T-helper 2 cell (primary cell): ENCODE data around the gene NEDD8.
A peak's percentile ranks its signal among the peaks of the same experiment; 100 is the strongest.
"Not testable (repeated sequence)": the region's sequence is repeated elsewhere in the genome, so short reads cannot be mapped to it uniquely, and the experiment has no call there.

Experiments used
- DNase-seq, 5 experiments: peaks; one replicate each; pipeline versions ENCODE4 v3.0.0 to v3.0.0-alpha.2; 2012 to 2022

The NEDD8 gene

GRCh38 chr14:24219521-24219920 lies 12.6 kb downstream of the NEDD8 start:
- DNase-seq = no peak

- DNase-seq = no peak
Observed at GRCh38 chr14:24219080-24219479, 13.1 kb downstream of the NEDD8 start.

GRCh38 chr14:24216876-24217275 lies 15.3 kb downstream of the NEDD8 start:
- DNase-seq = not testable (repeated sequence)

- no peak for DNase-seq
Observed at GRCh38 chr14:24216345-24216699, 15.8 kb downstream of the NEDD8 start.

GRCh38 chr14:24215495-24216344 lies 16.4 kb downstream of the NEDD8 start, which contains the start of gene MDP1:
Gene MDP1, minus strand, starts transcription at chr14:24216066. Its CDS starts 111 bp downstream, at chr14:24215955.
- DNase-seq = peak; percentile 63 to 96 (median 84)

GRCh38 chr14:24213866-24214662 lies 18.1 kb downstream of the NEDD8 start:
- DNase-seq = no peak

- peak; percentile 88 to 99 (median 95) for DNase-seq
Observed at GRCh38 chr14:24212924-24213865, 19.0 kb downstream of the NEDD8 start, which contains the start of gene CHMP4A. Gene CHMP4A, minus strand, starts transcription at chr14:24213488. Its CDS starts 49 bp downstream, at chr14:24213439.

GRCh38 chr14:24211311-24211710 lies 20.9 kb downstream of the NEDD8 start:
- DNase-seq = no peak

- no peak for DNase-seq
Observed at GRCh38 chr14:24207625-24208024, 24.5 kb downstream of the NEDD8 start.

- peak in 1 of 5 experiments; percentile 59 for DNase-seq
Observed at GRCh38 chr14:24207104-24207551, 25.0 kb downstream of the NEDD8 start.

GRCh38 chr14:24206260-24207103 lies 25.7 kb downstream of the NEDD8 start:
- no peak for DNase-seq

- no peak for DNase-seq
Observed at GRCh38 chr14:24204163-24205146, 27.7 kb downstream of the NEDD8 start.

GRCh38 chr14:24203249-24203886 lies 28.8 kb downstream of the NEDD8 start:
- DNase-seq = not testable (repeated sequence)

- DNase-seq = not testable (repeated sequence)
Observed at GRCh38 chr14:24202538-24202937, 29.6 kb downstream of the NEDD8 start.

- DNase-seq = no peak
Observed at GRCh38 chr14:24198814-24199524, 33.2 kb downstream of the NEDD8 start.

- DNase-seq = no peak
Observed at GRCh38 chr14:24197056-24197450, 35.1 kb downstream of the NEDD8 start.

GRCh38 chr14:24196071-24197055 lies 35.8 kb downstream of the NEDD8 start:
- no peak for DNase-seq
